Measurements from ENCODE around the gene PDZD2.

Gene PDZD2

GRCh38 chr5:32089146-32090000 lies 450.4 kb downstream of the PDZD2 start:
- no peak overlapping the region for H3K4me3 ChIP-seq (ENCODE audit: low read depth, low read length)
- TF ChIP-seq CTCF (IDR thresholded peaks at IDR 0.05; ENCODE audit: low read depth, low read length): no peak

- TF ChIP-seq CTCF (IDR thresholded peaks at IDR 0.05; ENCODE audit: low read depth, low read length): no peak
- no peak overlapping the region for H3K4me3 ChIP-seq (ENCODE audit: low read depth, low read length)
These were observed 451.3 kb downstream of the PDZD2 start for GRCh38 chr5:32090026-32090754.

GRCh38 chr5:32090755-32091128 lies 451.8 kb downstream of the PDZD2 start:
- H3K4me3 ChIP-seq (ENCODE audit: low read depth, low read length): no peak overlapping the region
- TF ChIP-seq CTCF (IDR thresholded peaks at IDR 0.05; ENCODE audit: low read depth, low read length): no peak

- peak; percentile 67 for TF ChIP-seq CTCF (IDR thresholded peaks at IDR 0.05; ENCODE audit: low read depth, low read length)
- no peak overlapping the region for H3K4me3 ChIP-seq (ENCODE audit: low read depth, low read length)
These were observed 454.2 kb downstream of the PDZD2 start for GRCh38 chr5:32092938-32093812.

GRCh38 chr5:32094691-32095090 lies 455.8 kb downstream of the PDZD2 start:
- no peak overlapping the region for H3K4me3 ChIP-seq (ENCODE audit: low read depth, low read length)
- TF ChIP-seq CTCF (IDR thresholded peaks at IDR 0.05; ENCODE audit: low read depth, low read length): no peak

- no peak overlapping the region for H3K4me3 ChIP-seq (ENCODE audit: low read depth, low read length)
- no peak for TF ChIP-seq CTCF (IDR thresholded peaks at IDR 0.05; ENCODE audit: low read depth, low read length)
These were observed 456.3 kb downstream of the PDZD2 start for GRCh38 chr5:32095261-32095671.

Data from WI38 (cell line).